Measurements from ENCODE around the gene MUC5AC.
"Not testable (repeated sequence)": the region's sequence is repeated elsewhere in the genome, so short reads cannot be mapped to it uniquely, and the experiment has no call there.

Gene MUC5AC

DNA sequence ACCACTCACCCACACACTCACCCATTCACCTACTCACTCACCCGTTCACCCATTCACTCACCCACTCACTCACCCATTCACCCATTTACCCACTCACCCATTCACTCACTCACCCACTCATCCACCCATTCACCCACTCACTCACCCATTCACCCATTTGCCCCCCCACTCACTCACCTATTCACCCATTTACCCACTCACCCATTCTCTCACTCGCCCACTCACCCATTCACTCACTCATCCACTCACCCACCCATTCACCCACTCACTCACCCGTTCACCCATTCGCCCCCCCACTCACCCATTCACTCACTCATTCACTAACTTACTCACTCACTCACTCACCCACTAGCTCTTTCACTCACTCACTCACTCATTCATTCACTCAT is 15.0 kb downstream of the MUC5AC start:
- H3K4me1 Mint-ChIP-seq (ENCODE audit: low read depth), result no peaks in the 10 kb centered on the region
- H3K4me3 Mint-ChIP-seq, result no peak overlapping the region
- no peak overlapping the region for H3K27ac Mint-ChIP-seq

DNA sequence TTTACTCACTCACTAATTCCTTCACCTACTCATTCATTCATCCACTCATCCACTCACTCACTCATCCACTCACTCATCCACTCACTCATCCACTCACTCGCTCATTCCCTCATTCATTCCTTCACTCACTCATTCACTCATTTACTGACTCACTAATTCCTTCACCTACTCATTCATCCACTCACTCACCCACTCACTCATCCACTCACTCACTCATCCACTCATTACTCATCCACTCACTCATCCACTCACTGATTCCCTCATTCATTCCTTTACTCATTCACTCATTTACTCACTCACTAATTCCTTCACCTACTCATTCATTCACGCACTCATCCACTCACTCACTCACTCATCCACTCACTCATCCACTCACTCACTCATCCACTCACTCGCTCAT is 15.6 kb downstream of the MUC5AC start:
- H3K36me3 Mint-ChIP-seq; H3K4me3 Mint-ChIP-seq; H3K9me3 Mint-ChIP-seq (ENCODE audit: low read depth); H3K27ac Mint-ChIP-seq; H3K4me1 Mint-ChIP-seq (ENCODE audit: low read depth); H3K27me3 Mint-ChIP-seq: not testable (repeated sequence)

More for the DNA sequence above, 15.0 kb downstream of the MUC5AC start:
- no peaks in the 10 kb centered on the region for H3K27me3 Mint-ChIP-seq
- H3K9me3 Mint-ChIP-seq (ENCODE audit: low read depth), result no peaks in the 10 kb centered on the region
- H3K36me3 Mint-ChIP-seq, result no peaks in the 10 kb centered on the region

DNA sequence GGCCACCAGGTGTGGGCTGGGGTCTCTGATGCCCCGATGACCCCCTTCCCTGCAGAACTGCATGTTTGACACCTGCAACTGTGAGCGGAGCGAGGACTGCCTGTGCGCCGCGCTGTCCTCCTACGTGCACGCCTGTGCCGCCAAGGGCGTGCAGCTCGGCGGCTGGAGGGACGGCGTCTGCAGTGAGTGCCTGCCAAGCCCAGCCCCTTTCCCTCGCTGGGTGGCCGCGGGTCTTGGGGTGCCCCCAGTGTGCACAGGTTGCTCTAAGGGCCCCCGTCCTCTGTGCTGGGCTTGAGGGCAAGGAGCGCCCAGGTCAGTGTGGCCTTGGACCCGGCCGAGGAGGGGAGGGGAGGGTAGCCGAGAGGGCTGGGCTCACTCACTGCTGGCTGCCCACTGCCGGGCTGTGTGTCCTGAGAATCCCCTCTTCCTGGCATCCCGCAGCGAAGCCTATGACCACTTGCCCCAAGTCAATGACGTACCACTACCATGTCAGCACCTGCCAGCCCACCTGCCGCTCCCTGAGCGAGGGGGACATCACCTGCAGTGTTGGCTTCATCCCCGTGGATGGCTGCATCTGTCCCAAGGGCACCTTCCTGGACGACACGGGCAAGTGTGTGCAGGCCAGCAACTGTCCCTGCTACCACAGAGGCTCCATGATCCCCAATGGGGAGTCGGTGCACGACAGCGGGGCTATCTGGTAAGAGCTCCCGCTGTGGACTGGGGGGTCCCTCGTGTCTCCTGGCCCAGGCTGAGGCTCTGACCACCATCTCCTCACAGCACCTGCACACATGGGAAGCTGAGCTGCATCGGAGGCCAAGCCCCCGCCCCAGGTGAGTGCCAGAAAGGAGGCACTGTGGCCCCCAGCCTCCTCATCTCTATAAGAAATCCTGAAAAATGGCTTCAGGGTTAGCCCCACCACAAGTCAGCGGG is 17.0 kb downstream of the MUC5AC start:
- no peak overlapping the region for H3K4me3 Mint-ChIP-seq
- H3K4me1 Mint-ChIP-seq (ENCODE audit: low read depth), result no peaks in the 10 kb centered on the region
- no peaks in the 10 kb centered on the region for H3K9me3 Mint-ChIP-seq (ENCODE audit: low read depth)
- H3K27ac Mint-ChIP-seq, result peak overlapping the region; percentile 2
- H3K27me3 Mint-ChIP-seq, result no peaks in the 10 kb centered on the region
- H3K36me3 Mint-ChIP-seq, result no peaks in the 10 kb centered on the region

DNA sequence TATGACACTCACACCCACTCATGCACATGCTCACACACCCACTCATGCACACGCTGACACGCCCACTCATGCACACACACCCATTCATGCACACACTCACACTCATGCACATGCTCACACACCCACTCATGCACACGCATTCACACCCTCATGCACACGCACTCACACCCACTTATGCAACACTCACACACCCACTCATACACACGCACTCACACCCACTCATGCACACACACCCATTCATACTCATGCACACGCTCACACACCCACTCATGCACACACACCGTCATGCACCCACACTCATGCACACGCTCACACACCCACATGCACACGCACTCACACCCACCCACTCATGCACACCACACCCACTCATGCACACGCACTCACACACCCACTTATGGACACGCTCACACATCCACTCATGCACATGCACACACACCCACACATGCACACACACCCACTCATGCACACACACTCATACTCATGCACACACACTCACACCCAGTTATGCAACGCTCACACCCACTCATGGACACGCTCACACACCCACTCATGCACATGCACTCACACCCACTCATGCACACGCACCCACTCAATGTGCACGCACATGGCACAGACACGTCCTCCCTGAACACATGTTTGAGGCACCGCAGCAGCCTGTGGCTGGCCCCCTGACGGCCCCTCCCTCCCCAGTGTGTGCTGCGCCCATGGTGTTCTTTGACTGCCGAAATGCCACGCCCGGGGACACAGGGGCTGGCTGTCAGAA is 17.9 kb downstream of the MUC5AC start:
- Mint-ChIP-seq H3K9me3 (ENCODE audit: low read depth) (no peaks in the 10 kb centered on the region), H3K27me3 (no peaks in the 10 kb centered on the region), H3K4me1 (ENCODE audit: low read depth) (no peaks in the 10 kb centered on the region), H3K36me3 (no peaks in the 10 kb centered on the region), H3K4me3 (no peak overlapping the region), H3K27ac (peak overlapping the region; percentile 2)

DNA sequence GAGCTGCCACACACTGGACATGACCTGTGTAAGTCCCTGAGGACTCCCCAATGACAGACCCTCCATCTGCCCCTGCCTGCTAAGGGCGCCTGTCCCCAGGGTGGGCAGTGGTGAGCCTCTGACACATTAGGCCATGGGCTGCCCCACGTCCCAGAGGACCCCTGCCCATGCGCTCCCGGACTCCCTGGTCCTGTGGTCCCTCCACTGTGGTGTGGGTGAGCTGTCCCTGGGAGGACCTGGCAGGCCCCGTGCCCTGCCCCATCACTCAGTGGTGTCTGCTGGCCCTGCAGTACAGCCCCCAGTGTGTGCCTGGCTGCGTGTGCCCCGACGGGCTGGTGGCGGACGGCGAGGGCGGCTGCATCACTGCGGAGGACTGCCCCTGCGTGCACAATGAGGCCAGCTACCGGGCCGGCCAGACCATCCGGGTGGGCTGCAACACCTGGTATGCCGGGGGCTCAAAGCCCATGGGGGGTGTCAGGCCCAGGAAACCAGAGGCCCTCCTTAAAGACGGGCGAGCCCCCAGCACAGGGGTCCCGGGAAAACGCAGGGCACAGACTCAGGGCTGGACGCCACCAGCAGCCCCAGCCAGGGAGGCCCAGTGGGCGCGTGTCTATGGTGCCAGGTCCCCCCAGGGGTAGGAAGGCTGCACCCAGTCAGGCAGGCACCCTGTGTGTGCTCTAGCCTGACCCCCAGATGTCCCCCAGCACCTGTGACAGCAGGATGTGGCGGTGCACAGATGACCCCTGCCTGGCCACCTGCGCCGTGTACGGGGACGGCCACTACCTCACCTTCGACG is 18.7 kb downstream of the MUC5AC start:
- Mint-ChIP-seq H3K4me1 (ENCODE audit: low read depth) (no peaks in the 10 kb centered on the region), H3K27me3 (no peaks in the 10 kb centered on the region), H3K4me3 (no peak overlapping the region), H3K36me3 (no peaks in the 10 kb centered on the region), H3K9me3 (ENCODE audit: low read depth) (no peaks in the 10 kb centered on the region), H3K27ac (no peak overlapping the region)

DNA sequence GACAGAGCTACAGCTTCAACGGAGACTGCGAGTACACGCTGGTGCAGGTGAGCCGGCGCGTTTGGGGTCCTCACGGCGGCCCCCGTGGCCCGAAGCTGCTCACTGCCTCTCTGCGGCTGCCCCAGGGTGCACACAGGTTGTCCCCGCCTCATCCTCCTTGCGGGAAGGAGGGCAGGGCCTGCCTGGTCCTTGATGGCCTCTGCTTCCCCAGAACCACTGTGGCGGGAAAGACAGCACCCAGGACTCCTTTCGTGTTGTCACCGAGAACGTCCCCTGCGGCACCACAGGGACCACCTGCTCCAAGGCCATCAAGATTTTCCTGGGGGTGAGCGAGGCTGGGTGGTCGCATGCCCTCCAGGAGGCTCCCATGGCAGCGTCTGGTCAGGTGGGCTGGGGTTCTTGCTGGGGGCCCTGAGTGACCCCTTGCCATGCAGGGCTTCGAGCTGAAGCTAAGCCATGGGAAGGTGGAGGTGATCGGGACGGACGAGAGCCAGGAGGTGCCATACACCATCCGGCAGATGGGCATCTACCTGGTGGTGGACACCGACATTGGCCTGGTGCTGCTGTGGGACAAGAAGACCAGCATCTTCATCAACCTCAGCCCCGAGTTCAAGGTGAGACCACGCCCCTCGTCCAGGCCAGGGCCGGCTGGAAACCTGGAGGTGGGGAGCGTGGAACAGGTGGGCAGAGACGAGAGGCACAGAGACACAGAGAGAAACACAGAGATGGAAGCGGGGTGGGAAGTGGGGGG is 19.4 kb downstream of the MUC5AC start:
- Mint-ChIP-seq H3K4me1 (ENCODE audit: low read depth) (peaks cover 3% of the 10 kb centered on the region), H3K36me3 (no peaks in the 10 kb centered on the region), H3K4me3 (no peak overlapping the region), H3K27me3 (no peaks in the 10 kb centered on the region), H3K9me3 (ENCODE audit: low read depth) (no peaks in the 10 kb centered on the region), H3K27ac (no peak overlapping the region)

DNA sequence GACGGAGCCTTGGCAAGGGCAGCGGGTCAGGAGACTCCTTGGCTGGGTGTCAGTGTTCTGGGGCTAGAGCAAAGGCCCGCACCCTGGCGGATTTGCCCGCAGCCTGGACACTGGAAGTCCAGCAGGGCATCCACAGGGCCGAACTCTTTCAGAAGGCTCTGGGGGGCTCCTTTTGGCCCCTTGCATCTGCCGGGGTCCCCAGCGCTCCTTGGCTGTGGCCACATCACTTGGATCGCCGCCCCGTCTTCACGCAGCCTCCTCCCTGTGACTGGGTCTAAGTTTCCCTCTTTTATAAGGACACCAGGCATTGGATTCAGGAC is 20.0 kb downstream of the MUC5AC start:
- Mint-ChIP-seq H3K27ac (no peak overlapping the region), H3K36me3 (no peaks in the 10 kb centered on the region), H3K4me1 (ENCODE audit: low read depth) (peaks cover 3% of the 10 kb centered on the region), H3K9me3 (ENCODE audit: low read depth) (no peaks in the 10 kb centered on the region), H3K4me3 (no peak overlapping the region), H3K27me3 (no peaks in the 10 kb centered on the region)

DNA sequence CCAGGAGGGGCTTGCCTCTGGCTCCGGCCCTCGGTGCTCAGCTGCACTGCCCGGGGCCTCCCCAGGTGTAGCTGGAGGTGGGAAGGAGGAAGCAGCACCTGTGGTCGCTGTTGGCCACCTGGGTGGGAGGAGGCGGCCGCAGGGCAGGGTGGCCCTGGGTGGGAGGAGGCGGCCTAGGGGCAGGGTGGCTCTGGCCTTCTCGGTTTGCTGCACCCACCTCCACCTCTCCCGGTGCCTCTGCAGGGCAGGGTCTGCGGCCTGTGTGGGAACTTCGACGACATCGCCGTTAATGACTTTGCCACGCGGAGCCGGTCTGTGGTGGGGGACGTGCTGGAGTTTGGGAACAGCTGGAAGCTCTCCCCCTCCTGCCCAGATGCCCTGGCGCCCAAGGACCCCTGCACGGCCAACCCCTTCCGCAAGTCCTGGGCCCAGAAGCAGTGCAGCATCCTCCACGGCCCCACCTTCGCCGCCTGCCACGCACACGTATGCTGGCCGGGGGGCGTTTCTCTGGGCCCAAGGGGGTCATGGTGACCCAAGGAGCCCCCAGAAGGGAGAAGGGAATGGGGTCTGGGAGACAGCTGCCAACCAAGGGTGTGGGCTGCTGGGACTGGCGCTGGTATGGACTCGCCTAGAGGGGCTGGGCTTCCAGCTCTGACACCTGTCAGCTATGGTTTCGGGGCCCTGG is 20.6 kb downstream of the MUC5AC start:
- Mint-ChIP-seq H3K4me1 (ENCODE audit: low read depth) (peaks cover 3% of the 10 kb centered on the region), H3K27ac (no peak overlapping the region), H3K4me3 (no peak overlapping the region), H3K9me3 (ENCODE audit: low read depth) (no peaks in the 10 kb centered on the region), H3K27me3 (no peaks in the 10 kb centered on the region), H3K36me3 (no peaks in the 10 kb centered on the region)

DNA sequence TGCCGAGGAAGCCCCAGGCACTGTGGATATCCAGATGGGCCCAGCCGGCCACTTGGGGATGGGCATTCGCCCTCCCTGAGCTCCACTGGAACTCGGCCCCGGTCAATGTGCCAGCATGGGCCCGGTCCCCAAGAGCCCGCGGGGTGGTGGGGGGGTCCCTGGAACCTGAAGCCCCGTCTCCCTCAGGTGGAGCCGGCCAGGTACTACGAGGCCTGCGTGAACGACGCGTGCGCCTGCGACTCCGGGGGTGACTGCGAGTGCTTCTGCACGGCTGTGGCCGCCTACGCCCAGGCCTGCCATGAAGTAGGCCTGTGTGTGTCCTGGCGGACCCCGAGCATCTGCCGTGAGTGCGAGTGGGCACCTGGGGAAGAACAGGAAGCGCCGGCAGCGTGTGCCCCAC is 21.2 kb downstream of the MUC5AC start:
- Mint-ChIP-seq H3K36me3 (no peaks in the 10 kb centered on the region), H3K27me3 (no peaks in the 10 kb centered on the region), H3K27ac (no peak overlapping the region), H3K4me1 (ENCODE audit: low read depth) (peaks cover 3% of the 10 kb centered on the region), H3K4me3 (no peak overlapping the region), H3K9me3 (ENCODE audit: low read depth) (no peaks in the 10 kb centered on the region)

DNA sequence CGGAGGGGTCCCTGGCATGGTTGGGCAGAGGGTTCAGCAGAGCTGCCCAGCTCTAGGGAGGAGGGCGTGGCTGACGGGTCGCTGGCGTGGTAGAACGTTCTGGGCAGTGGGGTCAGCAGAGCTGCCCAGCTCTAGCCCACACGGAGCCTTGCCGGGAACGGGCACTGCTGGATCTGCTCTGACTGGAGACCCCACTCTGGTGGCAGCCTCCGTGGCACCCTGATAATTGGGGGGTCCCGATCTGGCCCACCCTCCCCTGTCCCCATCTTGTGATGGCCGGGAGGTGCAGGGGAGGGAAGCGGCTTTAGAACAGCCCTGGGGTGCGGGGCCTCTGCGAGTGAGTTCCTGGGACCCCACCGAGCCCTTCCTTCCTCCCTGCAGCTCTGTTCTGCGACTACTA is 21.9 kb downstream of the MUC5AC start:
- Mint-ChIP-seq H3K9me3 (ENCODE audit: low read depth) (no peaks in the 10 kb centered on the region), H3K27me3 (no peaks in the 10 kb centered on the region), H3K4me3 (no peak overlapping the region), H3K4me1 (ENCODE audit: low read depth) (peaks cover 3% of the 10 kb centered on the region), H3K27ac (no peak overlapping the region), H3K36me3 (no peaks in the 10 kb centered on the region)

DNA sequence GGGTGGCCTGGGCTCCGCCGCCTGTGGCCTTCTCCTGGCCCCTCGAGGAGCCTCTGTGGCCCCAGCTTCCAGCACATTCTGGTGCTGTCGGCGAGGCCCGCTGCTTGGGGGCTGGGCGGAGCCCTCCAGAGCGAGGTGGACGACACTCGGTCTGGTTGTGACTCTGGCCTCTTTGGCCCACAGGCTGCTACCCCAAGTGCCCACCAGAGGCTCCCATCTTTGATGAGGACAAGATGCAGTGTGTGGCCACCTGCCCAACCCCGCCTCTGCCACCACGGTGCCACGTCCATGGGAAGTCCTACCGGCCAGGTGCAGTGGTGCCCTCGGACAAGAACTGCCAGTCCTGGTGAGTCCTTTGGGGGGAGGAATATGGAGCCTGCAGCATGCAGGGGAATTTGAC is 22.4 kb downstream of the MUC5AC start:
- H3K27ac Mint-ChIP-seq, result no peak overlapping the region
- peaks cover 3% of the 10 kb centered on the region for H3K4me1 Mint-ChIP-seq (ENCODE audit: low read depth)
- H3K4me3 Mint-ChIP-seq, result no peak overlapping the region
- no peaks in the 10 kb centered on the region for H3K9me3 Mint-ChIP-seq (ENCODE audit: low read depth)
- H3K27me3 Mint-ChIP-seq, result no peaks in the 10 kb centered on the region
- H3K36me3 Mint-ChIP-seq, result no peaks in the 10 kb centered on the region

DNA sequence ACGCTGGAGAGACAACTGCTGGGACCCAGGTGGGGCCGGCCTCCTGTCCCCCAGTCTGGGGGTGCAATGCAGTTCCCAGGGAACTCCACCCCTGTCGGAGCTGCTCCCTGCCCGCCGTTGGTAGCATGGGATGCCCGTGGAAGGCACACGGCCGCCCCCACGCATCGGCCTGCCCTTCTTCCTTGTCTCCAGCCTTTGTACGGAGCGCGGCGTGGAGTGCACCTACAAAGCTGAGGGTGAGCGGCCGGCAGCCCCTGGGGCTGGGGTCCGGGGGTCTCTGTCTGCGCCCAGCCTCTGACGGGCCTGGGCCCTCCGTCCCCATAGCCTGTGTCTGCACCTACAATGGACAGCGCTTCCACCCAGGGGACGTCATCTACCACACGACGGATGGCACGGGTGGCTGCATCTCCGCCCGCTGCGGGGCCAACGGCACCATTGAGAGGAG is 23.2 kb downstream of the MUC5AC start:
- Mint-ChIP-seq H3K9me3 (ENCODE audit: low read depth) (no peaks in the 10 kb centered on the region), H3K27ac (no peak overlapping the region), H3K27me3 (no peaks in the 10 kb centered on the region), H3K4me3 (no peak overlapping the region), H3K4me1 (ENCODE audit: low read depth) (peaks cover 3% of the 10 kb centered on the region), H3K36me3 (no peaks in the 10 kb centered on the region)

DNA sequence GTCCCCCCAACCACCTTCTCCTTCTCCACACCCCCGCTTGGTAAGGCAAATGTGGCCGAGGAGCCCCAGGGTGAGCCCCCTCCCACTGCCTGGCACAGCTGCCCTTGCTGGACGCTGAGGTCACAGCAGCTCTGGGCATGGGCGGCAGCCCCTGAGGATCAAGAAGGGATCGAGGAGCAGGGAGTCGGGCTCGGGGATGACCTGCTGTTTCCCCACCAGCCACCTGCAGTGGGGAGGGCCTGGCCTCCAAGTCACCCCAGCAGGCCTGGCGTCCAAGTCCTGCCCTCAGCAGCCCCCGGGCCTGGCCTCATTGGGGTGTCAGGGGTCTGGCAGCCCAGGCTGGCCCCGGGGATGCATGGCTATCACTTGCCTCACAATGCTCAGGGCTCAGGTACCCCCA is 23.7 kb downstream of the MUC5AC start:
- no peaks in the 10 kb centered on the region for H3K36me3 Mint-ChIP-seq
- peaks cover 3% of the 10 kb centered on the region for H3K4me1 Mint-ChIP-seq (ENCODE audit: low read depth)
- no peaks in the 10 kb centered on the region for H3K9me3 Mint-ChIP-seq (ENCODE audit: low read depth)
- no peak overlapping the region for H3K27ac Mint-ChIP-seq
- H3K27me3 Mint-ChIP-seq, result no peaks in the 10 kb centered on the region
- H3K4me3 Mint-ChIP-seq, result no peak overlapping the region
